H9 (cell line): Measurements from ENCODE around the gene KIAA1671. TPM values are rescaled to one million over a fixed set of nuclear protein-coding genes. Genes with fewer than 3 reads are reported as not detected.

ENCODE experiments used
- DNase-seq: peaks from one replicate; pipeline ENCODE4 v3.0.0-alpha.2; 2017
- H2AFZ ChIP-seq: one replicate; pipeline ENCODE4 v1.6.1; 2013; ENCODE audit warnings: mild to moderate bottlenecking, low read length, control low read depth, moderate library complexity
- H2AK5ac ChIP-seq: 2 replicates; pipeline ENCODE4 v1.6.1; 2013; ENCODE audit warnings: low read length, control low read depth, mixed read lengths; ENCODE audit not compliant: insufficient read length
- H2BK120ac ChIP-seq: one replicate; pipeline ENCODE4 v1.6.1; 2013; ENCODE audit warnings: low read depth, mild to moderate bottlenecking, low read length, control low read depth, inconsistent platforms; ENCODE audit not compliant: poor library complexity, severe bottlenecking
- H2BK12ac ChIP-seq: 2 replicates; pipeline ENCODE4 v1.6.1; 2013; ENCODE audit warnings: low read length, control low read depth, mixed read lengths, low read depth; ENCODE audit not compliant: insufficient read length
- H2BK15ac ChIP-seq: 2 replicates; pipeline ENCODE4 v1.6.1; 2013; ENCODE audit warnings: low read depth, low read length, control low read depth
- H2BK20ac ChIP-seq: one replicate; pipeline ENCODE4 v1.6.1; 2013; ENCODE audit warnings: low read depth, mild to moderate bottlenecking, low read length, control low read depth, inconsistent platforms; ENCODE audit not compliant: poor library complexity, severe bottlenecking
- H2BK5ac ChIP-seq: 2 replicates; pipeline ENCODE4 v1.6.1; 2013; ENCODE audit warnings: low read length, control low read depth, mixed read lengths; ENCODE audit not compliant: insufficient read length
- H3K14ac ChIP-seq: 2 replicates; pipeline ENCODE4 v1.6.1; 2013; ENCODE audit warnings: low read length, control low read depth; ENCODE audit not compliant: insufficient read depth
- H3K18ac ChIP-seq: 2 replicates; pipeline ENCODE4 v1.6.1; 2013; ENCODE audit warnings: low read depth, mild to moderate bottlenecking, mixed read lengths, low read length, control low read depth; ENCODE audit not compliant: insufficient read length
- H3K23ac ChIP-seq: 2 replicates; pipeline ENCODE4 v1.6.1; 2013; ENCODE audit warnings: low read length, control low read depth, mixed read lengths, low read depth; ENCODE audit not compliant: insufficient read length
- H3K23me2 ChIP-seq: 2 replicates; pipeline ENCODE4 v1.6.1; 2013; ENCODE audit warnings: low read depth, mild to moderate bottlenecking, mixed read lengths, low read length, control low read depth; ENCODE audit not compliant: insufficient read length, poor library complexity, severe bottlenecking
- H3K27ac ChIP-seq: 2 replicates; pipeline ENCODE4 v1.5.1; 2013; ENCODE audit warnings: low read length, control low read depth, mixed read lengths, low read depth; ENCODE audit not compliant: insufficient read length
- H3K27me3 ChIP-seq: 2 replicates; pipeline ENCODE4 v1.6.1; 2013; ENCODE audit warnings: low read length, control low read depth, inconsistent platforms; ENCODE audit not compliant: insufficient read depth
- H3K4ac ChIP-seq: 2 replicates; pipeline ENCODE4 v1.6.1; 2013; ENCODE audit warnings: low read depth, mild to moderate bottlenecking, control low read depth, inconsistent platforms, low read length, moderate library complexity
- H3K4me1 ChIP-seq: 2 replicates; pipeline ENCODE4 v1.6.1; 2013; ENCODE audit warnings: low read length, control low read depth, inconsistent platforms; ENCODE audit not compliant: insufficient read depth
- H3K4me2 ChIP-seq: 2 replicates; pipeline ENCODE4 v1.6.1; 2013; ENCODE audit warnings: low read length, control low read depth, mixed read lengths; ENCODE audit not compliant: insufficient read length, insufficient read depth
- H3K56ac ChIP-seq: 2 replicates; pipeline ENCODE4 v1.6.1; 2013; ENCODE audit warnings: low read depth, mild to moderate bottlenecking, mixed read lengths, low read length, control low read depth; ENCODE audit not compliant: insufficient read length
- H3K79me1 ChIP-seq: 2 replicates; pipeline ENCODE4 v1.6.1; 2013; ENCODE audit warnings: low read depth, mild to moderate bottlenecking, moderate library complexity, low read length, control low read depth, inconsistent platforms; ENCODE audit not compliant: insufficient read depth, poor library complexity, severe bottlenecking
- H3K79me2 ChIP-seq: 2 replicates; pipeline ENCODE4 v1.6.1; 2013; ENCODE audit warnings: low read length, control low read depth, inconsistent platforms; ENCODE audit not compliant: insufficient read depth
- H3K9ac ChIP-seq: 2 replicates; pipeline ENCODE4 v1.6.1; 2013; ENCODE audit warnings: low read length, control low read depth, mixed read lengths; ENCODE audit not compliant: insufficient read length; ENCODE audit errors: extremely low read depth
- H3K9me3 ChIP-seq: one replicate; pipeline ENCODE4 v1.6.1; 2013; ENCODE audit warnings: low read depth, low read length, inconsistent platforms; ENCODE audit not compliant: control insufficient read depth
- H3T11ph ChIP-seq: one replicate; pipeline ENCODE4 v1.6.1; 2013; ENCODE audit warnings: mild to moderate bottlenecking, low read length, control low read depth, inconsistent platforms
- H4K20me1 ChIP-seq: one replicate; pipeline ENCODE4 v1.6.1; 2013; ENCODE audit not compliant: control insufficient read depth, insufficient read length, insufficient read depth
- H4K5ac ChIP-seq: 2 replicates; pipeline ENCODE4 v1.6.1; 2013; ENCODE audit warnings: low read depth, mild to moderate bottlenecking, mixed read lengths, low read length, control low read depth; ENCODE audit not compliant: insufficient read length
- H4K8ac ChIP-seq: replicated peaks from 2 replicates; pipeline ENCODE4 v1.6.1; 2013; ENCODE audit warnings: low read length, control low read depth, mixed read lengths, low read depth; ENCODE audit not compliant: insufficient read length
- H4K91ac ChIP-seq: 2 replicates; pipeline ENCODE4 v1.6.1; 2013; ENCODE audit warnings: low read depth, mild to moderate bottlenecking, moderate library complexity, mixed read lengths, low read length, control low read depth; ENCODE audit not compliant: insufficient read length
- H3K27ac Mint-ChIP-seq, 3 experiments: 2 replicates in 2 of 3; 3 replicates in 1 of 3; pipeline ENCODE4 v1.8.0; 2020 to 2021; ENCODE audit warnings: mixed read lengths in 3 of 3, mild to moderate bottlenecking in 1 of 3, moderate library complexity in 1 of 3
- H3K27me3 Mint-ChIP-seq: 2 replicates; pipeline ENCODE4 v1.8.0; 2021; ENCODE audit warnings: low read depth, mild to moderate bottlenecking, moderate library complexity, mixed read lengths
- H3K36me3 Mint-ChIP-seq, 3 experiments: 2 replicates in 2 of 3; 3 replicates in 1 of 3; pipeline ENCODE4 v1.8.0; 2020 to 2021; ENCODE audit warnings: low read depth in 3 of 3, mixed read lengths in 3 of 3; ENCODE audit not compliant: insufficient read depth in 1 of 3
- H3K4me1 Mint-ChIP-seq, 2 experiments: 2 replicates each; pipeline ENCODE4 v1.8.0; 2020; ENCODE audit warnings: mixed read lengths in 2 of 2
- H3K4me3 Mint-ChIP-seq, 2 experiments: 2 replicates in 1 of 2; 3 replicates in 1 of 2; pipeline ENCODE4 v1.8.0; 2020 to 2021; ENCODE audit warnings: mild to moderate bottlenecking in 2 of 2, mixed read lengths in 2 of 2, moderate library complexity in 1 of 2
- H3K9me3 Mint-ChIP-seq, 2 experiments: 2 replicates in 1 of 2; 3 replicates in 1 of 2; pipeline ENCODE4 v1.8.0; 2020; ENCODE audit warnings: mild to moderate bottlenecking in 2 of 2, mixed read lengths in 2 of 2, moderate library complexity in 1 of 2
- CTCF ChIP-seq: fragments of 200-600 bp; sonication (generic); conservative IDR thresholded peaks from 3 replicates; pipeline ENCODE4 v1.8.0; 2021; ENCODE audit warnings: antibody characterized with exemption, mild to moderate bottlenecking
- WGBS: extraction: QIAGEN DNeasy Blood & Tissue Kit; methylation state at CpG from one replicate; pipeline ENCODE4 v1.1.7; 2013; ENCODE audit warnings: missing lambda C conversion rate, low lambda C conversion rate, mixed read lengths; ENCODE audit not compliant: insufficient read length; ENCODE audit errors: extremely low coverage; 5-methylcytosine and 5-hydroxymethylcytosine counted together
- total RNA-seq: library from RNA; stranded (reverse); gene quantifications from 2 replicates; pipeline ENCODE4 v1.2.1, GENCODE V29; 2021

The KIAA1671 gene
- total RNA-seq, 1 experiment from 2014 or later = 22.6 TPM

GRCh38 chr22:25101501-25101900, 149.0 kb downstream of the KIAA1671 start:
- Histone ChIP-seq H2BK120ac (no peak overlapping the region), H3K23ac (peak overlapping the region; percentile 62), H3K18ac (peak overlapping the region; percentile 42), H3K79me1 (no peaks in the 10 kb centered on the region), H2BK15ac (no peak overlapping the region), H3T11ph (no peak overlapping the region), H3K27me3 (no peaks in the 10 kb centered on the region), H3K4ac (no peak overlapping the region), H2AK5ac (no peak overlapping the region), H2AFZ (no peak overlapping the region), H3K9me3 (no peaks in the 10 kb centered on the region), H3K4me2 (no peak overlapping the region), H2BK12ac (no peak overlapping the region), H4K91ac (no peak overlapping the region), H3K23me2 (no peaks in the 10 kb centered on the region), H3K14ac (0 out of 2 replicates have a peak overlapping the region, but pooled peaks have one; percentile 33), H3K4me1 (peaks cover 3% of the 10 kb centered on the region; the same call in 1 of the 2 replicates), H4K5ac (peak overlapping the region; percentile 44), H4K8ac (no peak overlapping the region), H2BK20ac (no peak overlapping the region), H3K9ac (no peak overlapping the region), H3K27ac (no peak overlapping the region), H3K56ac (no peak overlapping the region), H4K20me1 (no peaks in the 10 kb centered on the region), H2BK5ac (no peak overlapping the region), H3K79me2 (no peaks in the 10 kb centered on the region)
- Mint-ChIP-seq H3K36me3 (no peaks in the 10 kb centered on the region; a peak in 1 of 7 replicates), H3K4me3 (no peak overlapping the region), H3K9me3 (no peaks in the 10 kb centered on the region), H3K27me3 (no peaks in the 10 kb centered on the region), H3K4me1 (peaks cover 24 to 31% of the 10 kb centered on the region in 2 experiments), H3K27ac (peak overlapping the region in 2 of 3 experiments; percentile 61 to 83; a peak in 3 of 7 replicates)
- no CpG with 5 or more reads among the region's 4 CpGs for WGBS
- no peak for TF ChIP-seq CTCF
- DNase-seq = no peak
